Measurements from ENCODE around the gene SLC9B2.
A peak's percentile ranks its signal among the peaks of the same experiment; 100 is the strongest.

DNA sequence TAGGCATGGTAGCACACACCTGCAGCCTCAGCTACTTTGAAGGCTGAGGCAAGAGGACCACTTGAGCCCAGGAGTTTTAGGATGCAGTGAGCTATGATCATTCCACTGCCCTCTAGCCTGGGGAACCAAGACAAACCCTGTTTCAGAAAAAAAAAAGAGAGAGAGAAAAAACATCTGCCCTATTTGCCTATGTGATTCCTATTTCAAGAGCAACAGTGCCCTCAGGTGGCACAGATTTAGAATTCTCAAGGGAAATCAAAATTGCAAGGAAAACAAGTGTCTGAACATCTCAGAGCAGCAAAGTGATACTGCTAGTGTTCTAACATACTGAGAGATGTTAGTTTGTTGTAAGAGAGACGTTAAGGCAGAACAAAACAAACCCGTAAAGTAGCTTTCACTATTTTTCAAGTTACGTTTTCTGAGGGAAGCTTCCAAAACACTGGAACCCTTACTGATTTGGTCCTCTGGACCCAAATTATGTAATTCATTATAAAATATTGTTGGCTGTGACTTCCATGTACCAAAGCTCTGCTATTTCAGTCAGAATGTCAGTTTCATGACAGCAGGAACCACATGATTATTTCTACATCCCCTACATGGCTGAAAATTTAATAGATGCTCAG is 15.2 kb upstream of the SLC9B2 start:
- TF ChIP-seq, protein P1, sequence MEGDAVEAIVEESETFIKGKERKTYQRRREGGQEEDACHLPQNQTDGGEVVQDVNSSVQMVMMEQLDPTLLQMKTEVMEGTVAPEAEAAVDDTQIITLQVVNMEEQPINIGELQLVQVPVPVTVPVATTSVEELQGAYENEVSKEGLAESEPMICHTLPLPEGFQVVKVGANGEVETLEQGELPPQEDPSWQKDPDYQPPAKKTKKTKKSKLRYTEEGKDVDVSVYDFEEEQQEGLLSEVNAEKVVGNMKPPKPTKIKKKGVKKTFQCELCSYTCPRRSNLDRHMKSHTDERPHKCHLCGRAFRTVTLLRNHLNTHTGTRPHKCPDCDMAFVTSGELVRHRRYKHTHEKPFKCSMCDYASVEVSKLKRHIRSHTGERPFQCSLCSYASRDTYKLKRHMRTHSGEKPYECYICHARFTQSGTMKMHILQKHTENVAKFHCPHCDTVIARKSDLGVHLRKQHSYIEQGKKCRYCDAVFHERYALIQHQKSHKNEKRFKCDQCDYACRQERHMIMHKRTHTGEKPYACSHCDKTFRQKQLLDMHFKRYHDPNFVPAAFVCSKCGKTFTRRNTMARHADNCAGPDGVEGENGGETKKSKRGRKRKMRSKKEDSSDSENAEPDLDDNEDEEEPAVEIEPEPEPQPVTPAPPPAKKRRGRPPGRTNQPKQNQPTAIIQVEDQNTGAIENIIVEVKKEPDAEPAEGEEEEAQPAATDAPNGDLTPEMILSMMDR (conservative IDR thresholded peaks at IDR 0.05; ENCODE audit: low read length), result peak; percentile 96
- TF ChIP-seq EZH2phosphoT487 (IDR thresholded peaks at IDR 0.05; ENCODE audit: borderline replicate concordance, low read depth, low read length), result no peak

All from OCI-LY7 (cell line).